Measurements from ENCODE around the gene CHPT1. TPM values are rescaled to one million over a fixed set of nuclear protein-coding genes. Genes with fewer than 3 reads are reported as not detected.

Gene CHPT1
- total RNA-seq, 2 experiments from 2014 or later, result 15.2 to 15.8 TPM

DNA sequence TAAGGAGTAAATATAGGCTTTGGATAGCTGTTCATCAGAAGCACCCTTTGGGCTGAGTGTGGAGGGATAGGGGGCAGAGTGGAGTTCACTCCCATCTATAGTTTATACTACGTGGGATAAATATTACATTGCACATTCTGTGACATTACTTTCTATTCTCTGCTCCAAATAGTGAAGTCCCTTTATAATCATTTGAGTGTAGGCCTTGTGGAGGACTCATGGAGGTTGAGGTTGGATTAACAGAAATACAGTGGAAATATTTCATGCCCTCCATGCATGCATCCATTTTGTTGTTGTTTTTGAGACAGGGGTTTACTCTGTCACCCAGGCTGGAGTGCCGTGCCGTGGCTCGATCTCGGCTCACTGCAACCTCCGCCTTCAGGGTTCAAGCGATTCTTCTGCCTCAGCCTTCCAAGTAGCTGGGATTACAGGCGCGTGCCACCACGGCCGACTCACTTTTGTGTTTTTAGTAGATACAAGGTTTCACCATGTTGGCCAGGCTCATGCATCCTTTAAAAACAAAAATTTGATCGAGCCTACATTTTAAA lies 1.4 kb downstream of the CHPT1 start:
- Mint-ChIP-seq H3K36me3 (ENCODE audit: low read depth) (no peaks in the 10 kb centered on the region), H3K27me3 (no peaks in the 10 kb centered on the region), H3K4me1 (ENCODE audit: low read depth) (peaks cover 32% of the 10 kb centered on the region), H3K9me3 (no peaks in the 10 kb centered on the region), H3K4me3 (peak overlapping the region; percentile 86), H3K27ac (peak overlapping the region; percentile 83)
- peak; percentile 37 for DNase-seq
- intact Hi-C loops (cut with micrococcal nuclease), result no loop called here
- no peak for ATAC-seq
- POLR2A ChIA-PET, result interaction anchor here (0.7 kb wide), 1 partner anchor 11 kb away, joined by 3 read pairs; no protein-coding TSS in a partner anchor
- CTCF ChIA-PET, result interaction anchor here (0.8 kb wide), 2 partner anchors 11 to 284 kb away, joined by 3 read pairs; no protein-coding TSS in a partner anchor
- TF ChIP-seq, protein P1, sequence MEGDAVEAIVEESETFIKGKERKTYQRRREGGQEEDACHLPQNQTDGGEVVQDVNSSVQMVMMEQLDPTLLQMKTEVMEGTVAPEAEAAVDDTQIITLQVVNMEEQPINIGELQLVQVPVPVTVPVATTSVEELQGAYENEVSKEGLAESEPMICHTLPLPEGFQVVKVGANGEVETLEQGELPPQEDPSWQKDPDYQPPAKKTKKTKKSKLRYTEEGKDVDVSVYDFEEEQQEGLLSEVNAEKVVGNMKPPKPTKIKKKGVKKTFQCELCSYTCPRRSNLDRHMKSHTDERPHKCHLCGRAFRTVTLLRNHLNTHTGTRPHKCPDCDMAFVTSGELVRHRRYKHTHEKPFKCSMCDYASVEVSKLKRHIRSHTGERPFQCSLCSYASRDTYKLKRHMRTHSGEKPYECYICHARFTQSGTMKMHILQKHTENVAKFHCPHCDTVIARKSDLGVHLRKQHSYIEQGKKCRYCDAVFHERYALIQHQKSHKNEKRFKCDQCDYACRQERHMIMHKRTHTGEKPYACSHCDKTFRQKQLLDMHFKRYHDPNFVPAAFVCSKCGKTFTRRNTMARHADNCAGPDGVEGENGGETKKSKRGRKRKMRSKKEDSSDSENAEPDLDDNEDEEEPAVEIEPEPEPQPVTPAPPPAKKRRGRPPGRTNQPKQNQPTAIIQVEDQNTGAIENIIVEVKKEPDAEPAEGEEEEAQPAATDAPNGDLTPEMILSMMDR (IDR thresholded peaks at IDR 0.05), result no peak

DNA sequence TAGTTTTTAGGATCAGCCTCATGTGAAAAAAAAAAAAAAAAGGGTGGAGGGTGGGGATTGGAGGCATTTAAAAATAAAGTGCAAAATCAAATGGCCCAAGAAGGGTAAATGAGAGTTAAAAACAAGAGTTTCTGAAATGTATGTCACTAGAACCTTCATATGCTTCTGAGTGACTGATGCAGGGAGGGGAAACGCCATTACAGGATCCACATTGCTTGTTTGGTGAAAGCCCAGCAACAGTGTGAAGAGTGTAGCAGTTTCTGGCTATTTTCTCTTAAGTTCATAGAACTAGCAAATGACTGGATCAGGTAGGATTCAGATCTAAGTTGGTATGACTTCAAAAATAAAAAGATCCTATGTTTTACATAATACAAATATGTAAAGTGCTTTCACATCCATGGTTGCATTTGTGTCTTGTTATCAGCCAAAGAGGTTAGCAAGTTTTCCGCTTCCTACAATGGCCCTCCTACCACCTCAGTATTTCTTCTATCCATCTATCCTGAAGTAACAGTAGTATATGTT lies 2.9 kb downstream of the CHPT1 start:
- H3K27ac Mint-ChIP-seq, result no peak overlapping the region
- intact Hi-C loops (cut with micrococcal nuclease), result no loop called here
- ATAC-seq (no peak), DNase-seq (no peak)
- H3K9me3 Mint-ChIP-seq, result no peaks in the 10 kb centered on the region
- no peaks in the 10 kb centered on the region for H3K27me3 Mint-ChIP-seq
- ChIA-PET POLR2A (no interaction called here), CTCF (no interaction called here)
- no peaks in the 10 kb centered on the region for H3K36me3 Mint-ChIP-seq (ENCODE audit: low read depth)
- H3K4me1 Mint-ChIP-seq (ENCODE audit: low read depth), result peaks cover 32% of the 10 kb centered on the region
- no peak overlapping the region for H3K4me3 Mint-ChIP-seq
- TF ChIP-seq, protein P1 (IDR thresholded peaks at IDR 0.05), result no peak

DNA sequence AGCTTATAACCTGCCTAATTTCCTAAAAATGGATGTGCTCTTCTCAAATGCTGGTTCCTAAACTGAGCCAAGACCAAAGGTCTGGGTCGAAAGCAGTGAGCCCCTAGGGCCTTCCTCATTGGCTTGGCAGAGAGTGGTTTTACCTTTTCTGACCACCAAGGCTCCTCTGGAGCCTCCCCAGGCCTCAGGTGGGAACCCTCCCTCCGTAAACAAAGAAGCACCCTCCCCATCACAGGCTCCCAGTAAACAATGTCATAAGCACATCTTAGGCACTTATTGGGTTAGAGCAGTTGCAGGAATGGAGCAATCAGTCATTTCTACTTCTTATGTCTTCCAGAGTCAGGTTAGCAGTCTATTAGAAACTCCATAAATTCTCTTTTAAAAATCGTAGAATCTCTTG lies 6.0 kb downstream of the CHPT1 start:
- CTCF ChIA-PET, result no interaction called here
- TF ChIP-seq, protein P1 (IDR thresholded peaks at IDR 0.05), result no peak
- peaks cover 21% of the 10 kb centered on the region for H3K4me1 Mint-ChIP-seq (ENCODE audit: low read depth)
- POLR2A ChIA-PET, result interaction anchor here (0.6 kb wide), 1 partner anchor 177 kb away, joined by 3 read pairs; no protein-coding TSS in a partner anchor
- H3K4me3 Mint-ChIP-seq, result no peak overlapping the region
- intact Hi-C loops (cut with micrococcal nuclease), result no loop called here
- H3K9me3 Mint-ChIP-seq, result no peaks in the 10 kb centered on the region
- no peak for ATAC-seq
- H3K27ac Mint-ChIP-seq, result no peak overlapping the region
- DNase-seq, result no peak
- H3K27me3 Mint-ChIP-seq, result no peaks in the 10 kb centered on the region
- no peaks in the 10 kb centered on the region for H3K36me3 Mint-ChIP-seq (ENCODE audit: low read depth)

DNA sequence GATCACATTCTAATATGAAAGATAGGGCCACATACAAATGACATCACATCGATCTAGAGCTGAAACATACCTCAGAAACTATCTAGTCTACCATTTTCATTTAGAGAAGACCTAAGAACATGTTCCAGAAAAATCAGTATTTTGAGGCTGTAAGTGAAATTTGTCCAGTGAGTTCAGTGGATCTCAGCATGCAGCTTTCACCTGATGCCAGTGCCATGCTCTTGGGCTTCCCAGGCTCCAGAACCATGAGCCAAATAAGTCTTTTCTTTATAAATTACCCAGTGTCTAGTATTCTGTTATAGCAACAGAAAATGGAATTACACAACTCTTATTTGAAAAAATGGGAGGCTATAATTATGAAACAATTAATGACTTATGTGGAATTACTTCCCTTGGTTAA lies 9.0 kb downstream of the CHPT1 start:
- H3K4me3 Mint-ChIP-seq, result no peak overlapping the region
- CTCF ChIA-PET, result interaction anchor here (1.0 kb wide), 1 partner anchor 133 kb away, joined by 3 read pairs; no protein-coding TSS in a partner anchor

More for the DNA sequence above, 9.0 kb downstream of the CHPT1 start:
- intact Hi-C loops (cut with micrococcal nuclease), result no loop called here
- Mint-ChIP-seq H3K36me3 (ENCODE audit: low read depth) (no peaks in the 10 kb centered on the region), H3K9me3 (no peaks in the 10 kb centered on the region), H3K27ac (no peak overlapping the region), H3K27me3 (no peaks in the 10 kb centered on the region), H3K4me1 (ENCODE audit: low read depth) (peaks cover 14% of the 10 kb centered on the region)
- POLR2A ChIA-PET, result no interaction called here
- no peak for ATAC-seq
- no peak for DNase-seq
- TF ChIP-seq, protein P1 (IDR thresholded peaks at IDR 0.05), result no peak

All from activated CD8-positive, alpha-beta T cell treated with anti-CD3 and anti-CD28 coated beads for 36 hours (primary cell).